Parathyroid adenoma (tissue), 2 donors: ENCODE results near the gene ETV7.

Experiments used
- H2AFZ ChIP-seq: fragments of 300-600 bp; sonication (generic); one replicate; pipeline ENCODE4 v1.7.0; 2017; ENCODE audit warnings: antibody characterized with exemption, mild to moderate bottlenecking
- H3K27ac ChIP-seq: fragments of 300-600 bp; sonication (generic); one replicate; pipeline ENCODE4 v1.7.0; 2017
- H3K27me3 ChIP-seq: fragments of 300-600 bp; sonication (generic); one replicate; pipeline ENCODE4 v1.7.0; 2017; ENCODE audit warnings: low read length; ENCODE audit not compliant: control insufficient read depth, insufficient read depth
- H3K36me3 ChIP-seq: fragments of 300-600 bp; sonication (generic); one replicate; pipeline ENCODE4 v1.7.0; 2017; ENCODE audit warnings: low read length; ENCODE audit not compliant: control insufficient read depth, insufficient read depth
- H3K4me1 ChIP-seq: fragments of 300-600 bp; sonication (generic); one replicate; pipeline ENCODE4 v1.7.0; 2017; ENCODE audit warnings: control low read depth
- H3K4me2 ChIP-seq: fragments of 300-600 bp; sonication (generic); one replicate; pipeline ENCODE4 v1.7.0; 2017; ENCODE audit warnings: low read length
- H3K4me3 ChIP-seq: fragments of 300-600 bp; sonication (generic); one replicate; pipeline ENCODE4 v1.7.0; 2017; ENCODE audit warnings: low read depth, low read length
- H3K79me2 ChIP-seq: fragments of 300-600 bp; sonication (generic); one replicate; pipeline ENCODE4 v1.7.0; 2017; ENCODE audit warnings: control low read depth
- H3K9ac ChIP-seq: fragments of 300-600 bp; sonication (generic); one replicate; pipeline ENCODE4 v1.7.0; 2017; ENCODE audit warnings: mild to moderate bottlenecking
- H3K9me3 ChIP-seq: fragments of 300-600 bp; sonication (generic); one replicate; pipeline ENCODE4 v1.7.0; 2017; ENCODE audit warnings: low read length; ENCODE audit not compliant: control insufficient read depth
- CTCF ChIP-seq: fragments of 300-600 bp; sonication (generic); IDR thresholded peaks from one replicate; pipeline ENCODE4 v1.7.0; 2017; ENCODE audit warnings: antibody characterized with exemption, mild to moderate bottlenecking
- donor health status: primary hyperparathyroidism.

ETV7 gene

GRCh38 chr6:36318690-36319435 is 68.6 kb downstream of the ETV7 start:
- TF ChIP-seq CTCF: no peak
- Histone ChIP-seq H3K4me1 (no peaks in the 10 kb centered on the region), H3K9me3 (no peaks in the 10 kb centered on the region), H3K4me3 (no peak overlapping the region), H3K27me3 (no peaks in the 10 kb centered on the region), H2AFZ (no peak overlapping the region), H3K4me2 (no peak overlapping the region), H3K36me3 (no peaks in the 10 kb centered on the region), H3K79me2 (no peaks in the 10 kb centered on the region), H3K27ac (no peak overlapping the region), H3K9ac (no peak overlapping the region)

DNA sequence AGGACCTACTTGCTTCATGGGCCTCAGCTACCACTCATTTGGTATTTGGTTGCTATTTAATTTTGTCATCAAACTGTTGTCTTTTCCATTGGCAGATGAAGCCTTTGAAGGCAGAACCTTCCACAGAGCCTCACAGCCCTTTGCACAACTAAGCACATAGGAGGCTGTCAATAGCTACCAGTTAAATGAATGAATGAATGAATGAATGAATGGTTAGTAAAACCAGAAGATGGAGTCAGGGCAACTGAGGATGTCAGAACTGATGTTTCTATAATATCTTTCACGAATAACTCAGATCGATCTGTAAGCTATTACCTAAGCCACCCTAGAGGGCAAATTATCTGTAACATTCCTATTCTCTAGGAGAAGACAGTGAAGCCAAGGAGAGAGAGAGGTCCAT is 69.8 kb downstream of the ETV7 start:
- Histone ChIP-seq H3K4me3 (no peak overlapping the region), H3K9ac (no peak overlapping the region)

More for the DNA sequence above, 69.8 kb downstream of the ETV7 start:
- Histone ChIP-seq H3K27ac (no peak overlapping the region), H3K4me1 (no peaks in the 10 kb centered on the region), H3K4me2 (no peak overlapping the region), H3K27me3 (no peaks in the 10 kb centered on the region), H2AFZ (no peak overlapping the region), H3K9me3 (no peaks in the 10 kb centered on the region), H3K79me2 (no peaks in the 10 kb centered on the region), H3K36me3 (no peaks in the 10 kb centered on the region)
- TF ChIP-seq CTCF: no peak
